ENCODE results near the gene FSTL4.

GRCh38 chr5:133478199-133478985 is 133.9 kb downstream of the FSTL4 start:
- TF ChIP-seq, protein P1, sequence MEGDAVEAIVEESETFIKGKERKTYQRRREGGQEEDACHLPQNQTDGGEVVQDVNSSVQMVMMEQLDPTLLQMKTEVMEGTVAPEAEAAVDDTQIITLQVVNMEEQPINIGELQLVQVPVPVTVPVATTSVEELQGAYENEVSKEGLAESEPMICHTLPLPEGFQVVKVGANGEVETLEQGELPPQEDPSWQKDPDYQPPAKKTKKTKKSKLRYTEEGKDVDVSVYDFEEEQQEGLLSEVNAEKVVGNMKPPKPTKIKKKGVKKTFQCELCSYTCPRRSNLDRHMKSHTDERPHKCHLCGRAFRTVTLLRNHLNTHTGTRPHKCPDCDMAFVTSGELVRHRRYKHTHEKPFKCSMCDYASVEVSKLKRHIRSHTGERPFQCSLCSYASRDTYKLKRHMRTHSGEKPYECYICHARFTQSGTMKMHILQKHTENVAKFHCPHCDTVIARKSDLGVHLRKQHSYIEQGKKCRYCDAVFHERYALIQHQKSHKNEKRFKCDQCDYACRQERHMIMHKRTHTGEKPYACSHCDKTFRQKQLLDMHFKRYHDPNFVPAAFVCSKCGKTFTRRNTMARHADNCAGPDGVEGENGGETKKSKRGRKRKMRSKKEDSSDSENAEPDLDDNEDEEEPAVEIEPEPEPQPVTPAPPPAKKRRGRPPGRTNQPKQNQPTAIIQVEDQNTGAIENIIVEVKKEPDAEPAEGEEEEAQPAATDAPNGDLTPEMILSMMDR (conservative IDR thresholded peaks at IDR 0.05) = no peak
- no peak for TF ChIP-seq EZH2 (IDR thresholded peaks at IDR 0.05; ENCODE audit: low read depth)
